Ramos (cell line): ENCODE measurements around the gene ZSCAN1.

Experiments
- in situ Hi-C: fragments of 300-500 bp; cut with MboI; formaldehyde crosslinking; loops from one replicate; pipeline ENCODE4 v1.14.3; 2022; ENCODE audit warnings: low sequenced_read_pairs; ENCODE audit not compliant: unreplicated experiment

ZSCAN1 gene

GRCh38 chr19:58063712-58064111 is 29.9 kb downstream of the ZSCAN1 start:
- in situ Hi-C loops = no loop called here

GRCh38 chr19:58067240-58067912 is 33.6 kb downstream of the ZSCAN1 start:
- in situ Hi-C loops = no loop called here

GRCh38 chr19:58079792-58080191 is 46.0 kb downstream of the ZSCAN1 start:
- in situ Hi-C loops = no loop called here

- in situ Hi-C loops = no loop called here
These were observed 49.2 kb downstream of the ZSCAN1 start for GRCh38 chr19:58083021-58083420.

GRCh38 chr19:58084596-58085347 is 50.9 kb downstream of the ZSCAN1 start:
- in situ Hi-C loops = no loop called here

GRCh38 chr19:58085348-58085875 is 51.6 kb downstream of the ZSCAN1 start:
- in situ Hi-C loops = no loop called here

GRCh38 chr19:58086825-58087710 is 53.2 kb downstream of the ZSCAN1 start:
- in situ Hi-C loops = no loop called here

GRCh38 chr19:58088521-58089052 is 54.8 kb downstream of the ZSCAN1 start:
- in situ Hi-C loops = no loop called here

- in situ Hi-C loops = no loop called here
These were observed 56.0 kb downstream of the ZSCAN1 start for GRCh38 chr19:58089846-58090245.

- in situ Hi-C loops = no loop called here
These were observed 57.6 kb downstream of the ZSCAN1 start for GRCh38 chr19:58091251-58091995.

- in situ Hi-C loops = no loop called here
These were observed 59.2 kb downstream of the ZSCAN1 start for GRCh38 chr19:58093071-58093470.

GRCh38 chr19:58095328-58095727 is 61.5 kb downstream of the ZSCAN1 start:
- in situ Hi-C loops = no loop called here

GRCh38 chr19:58096884-58097283 is 63.1 kb downstream of the ZSCAN1 start:
- in situ Hi-C loops = no loop called here

- in situ Hi-C loops = no loop called here
These were observed 63.5 kb downstream of the ZSCAN1 start for GRCh38 chr19:58097349-58097748.

GRCh38 chr19:58097781-58098681 is 64.2 kb downstream of the ZSCAN1 start, which contains the start of gene ZSCAN18:
TSS of gene ZSCAN18 (minus strand) at chr19:58098231. CDS start at chr19:58090267, 7,964 bp downstream.
- in situ Hi-C loops = no loop called here

GRCh38 chr19:58098682-58098998 is 64.8 kb downstream of the ZSCAN1 start:
- in situ Hi-C loops = no loop called here
